ENCODE measurements around the gene PBX3. TPM values are rescaled to one million over a fixed set of nuclear protein-coding genes. Genes with fewer than 3 reads are reported as not detected.

Gene PBX3
- total and polyA plus RNA-seq, 2 of the 13 experiments (the other 11 are each of a cell fraction or from before 2014, with no cell fraction given): 6.0 to 11.2 TPM

- TF ChIP-seq ZNF512B (CRISPR knock-in tag; IDR thresholded peaks at IDR 0.05; ENCODE audit: borderline replicate concordance) (no peak), ZNF557 (CRISPR knock-in tag; IDR thresholded peaks at IDR 0.05) (no peak), TARDBP (CRISPR knock-in tag; IDR thresholded peaks at IDR 0.05) (peak; percentile 81), CBX5 (CRISPR knock-in tag; IDR thresholded peaks at IDR 0.05; ENCODE audit: borderline replicate concordance) (no peak), ZNF800 (CRISPR knock-in tag; IDR thresholded peaks at IDR 0.05) (0 out of 2 replicates have a peak, but pooled peaks have one; percentile 30), SMC3 (IDR thresholded peaks at IDR 0.05; ENCODE audit: low read length) (no peak), ZFP41 (CRISPR knock-in tag; IDR thresholded peaks at IDR 0.05; ENCODE audit: borderline replicate concordance) (no peak), PHF8 (CRISPR knock-in tag; IDR thresholded peaks at IDR 0.05) (no peak), EHMT2 (IDR thresholded peaks at IDR 0.05; ENCODE audit: borderline replicate concordance, low read depth, low read length) (no peak; the same call in 1 of the 2 replicates), ZBTB8A (CRISPR knock-in tag; IDR thresholded peaks at IDR 0.05; ENCODE audit: borderline replicate concordance, low read depth) (no peak), THAP11 (CRISPR knock-in tag; IDR thresholded peaks at IDR 0.05) (no peak), FOXP4 (CRISPR knock-in tag; IDR thresholded peaks at IDR 0.05) (peak; percentile 85), NONO (IDR thresholded peaks at IDR 0.05) (no peak), NONO (CRISPR knock-in tag; conservative IDR thresholded peaks at IDR 0.05) (0 out of 2 replicates have a peak, but pooled peaks have one; percentile 22), IKZF5 (CRISPR knock-in tag; IDR thresholded peaks at IDR 0.05) (no peak), ATF7 (IDR thresholded peaks at IDR 0.05) (no peak), ATF7 (CRISPR knock-in tag; IDR thresholded peaks at IDR 0.05) (no peak), MED1 (CRISPR knock-in tag; IDR thresholded peaks at IDR 0.05) (peak; percentile 43), GATA4 (IDR thresholded peaks at IDR 0.05; ENCODE audit: borderline replicate concordance, low read depth) (no peak), ZSCAN22 (CRISPR knock-in tag; IDR thresholded peaks at IDR 0.05) (no peak), ZNF740 (CRISPR knock-in tag; IDR thresholded peaks at IDR 0.05) (no peak), ATRX (CRISPR knock-in tag; IDR thresholded peaks at IDR 0.05; ENCODE audit: borderline replicate concordance) (no peak), GATAD1 (CRISPR knock-in tag; IDR thresholded peaks at IDR 0.05) (no peak)
Observed at GRCh38 chr9:125758986-125759763, 12.0 kb downstream of the PBX3 start (continued).

Measured in HepG2 (cell line).